K562 (cell line): ENCODE data around the gene STPG2. TPM values are rescaled to one million over a fixed set of nuclear protein-coding genes. Genes with fewer than 3 reads are reported as not detected.
"Not testable (repeated sequence)": the region's sequence is repeated elsewhere in the genome, so short reads cannot be mapped to it uniquely, and the experiment has no call there.

Source experiments
- ATAC-seq: fragments of 200-7000 bp; cut with Tn5 transposase; 3 replicates; pipeline ENCODE4 v1.9.1; 2020; ENCODE audit warnings: moderate library complexity
- BruUV-seq: library from RNA; stranded (reverse); fragments of 400-500 nt; replicated peaks from 2 replicates; lab custom pipeline; 2021; lab: Mats Ljungman, UMichigan
- CTCF ChIA-PET: fragments of 300-600 bp; formaldehyde crosslinking; extraction: SDS; loops from one replicate; lab custom pipeline; 2021; ENCODE audit warnings: low intra/inter-chr PET ratio; lab: Yijun Ruan, JAX
- POLR2A ChIA-PET: fragments of 300-600, 350-650 bp; sonication (Branson Sonifier 250); formaldehyde crosslinking; extraction: SDS; loops from one replicate; lab custom pipeline; 2021; ENCODE audit warnings: antibody characterized with exemption, inconsistent platforms; lab: Yijun Ruan, JAX
- DNase-seq, 4 experiments: peaks; one replicate each; pipeline versions ENCODE4 v3.0.0 to v3.0.0-alpha.2; 2011 to 2018; ENCODE audit warnings: low spot score in 3 of 4, mixed read lengths in 3 of 4; ENCODE audit errors: extremely low read depth in 1 of 4
- FAIRE-seq: peaks from 2 replicates; lab custom pipeline; 2011; peaks lifted over from hg19 to GRCh38; lab: Jason Lieb, UNC
- H2AFZ ChIP-seq: 2 replicates; pipeline ENCODE4 v1.6.0; 2011; ENCODE audit warnings: low read depth, low read length, control low read depth, inconsistent platforms
- H3K27ac ChIP-seq: fragments of 200-600 bp; 3 replicates; pipeline ENCODE4 v1.8.0; 2011; ENCODE audit warnings: low read depth, mild to moderate bottlenecking, control low read depth, inconsistent platforms, low read length, moderate library complexity, mixed read lengths; ENCODE audit errors: extremely low read depth
- H3K27me3 ChIP-seq, 2 experiments: fragments of 300-600 bp in 1 of 2; 2 replicates in 1 of 2; 3 replicates in 1 of 2; pipeline versions ENCODE4 v1.6.0 to v1.8.0; 2011; ENCODE audit warnings: inconsistent platforms in 2 of 2, low read length in 2 of 2, mild to moderate bottlenecking in 1 of 2, mixed read lengths in 1 of 2, moderate library complexity in 1 of 2; ENCODE audit not compliant: control insufficient read depth in 2 of 2, insufficient read depth in 2 of 2
- H3K36me3 ChIP-seq: fragments of 300-600 bp; 3 replicates; pipeline ENCODE4 v1.8.0; 2011; ENCODE audit warnings: mild to moderate bottlenecking, low read length, inconsistent platforms; ENCODE audit not compliant: control insufficient read depth, insufficient read depth
- H3K4me1 ChIP-seq, 2 experiments: fragments of 200-600 bp in 1 of 2; replicated peaks in 1 of 2; 2 replicates in 1 of 2; 3 replicates in 1 of 2; pipeline versions ENCODE4 v1.5.1 to v1.8.0; 2011; ENCODE audit warnings: inconsistent platforms in 2 of 2, low read length in 2 of 2, mild to moderate bottlenecking in 1 of 2, mixed read lengths in 1 of 2, moderate library complexity in 1 of 2; ENCODE audit not compliant: control insufficient read depth in 2 of 2, insufficient read depth in 2 of 2
- H3K4me2 ChIP-seq: 2 replicates; pipeline ENCODE4 v1.6.1; 2011; ENCODE audit warnings: low read length, control low read depth, inconsistent platforms, mixed read lengths; ENCODE audit not compliant: insufficient read depth
- H3K4me3 ChIP-seq: fragments of 200-600 bp; sonication (generic), shearing (Covaris generic); 2 replicates; pipeline ENCODE4 v1.5.1; 2016; ENCODE audit warnings: control low read depth, inconsistent platforms
- H3K79me2 ChIP-seq: fragments of 200-600 bp; 3 replicates; pipeline ENCODE4 v1.8.0; 2011; ENCODE audit warnings: low read length, inconsistent platforms; ENCODE audit not compliant: control insufficient read depth, insufficient read depth
- H3K9ac ChIP-seq, 2 experiments: 2 replicates each; pipeline versions ENCODE4 v1.6.0 to v1.6.1; 2011; ENCODE audit warnings: low read depth in 2 of 2, low read length in 2 of 2, control low read depth in 1 of 2, inconsistent platforms in 1 of 2, mild to moderate bottlenecking in 1 of 2, mixed read lengths in 1 of 2; ENCODE audit not compliant: insufficient read depth in 1 of 2
- H3K9me1 ChIP-seq: one replicate; pipeline ENCODE4 v1.6.0; 2011; ENCODE audit warnings: inconsistent platforms, mild to moderate bottlenecking, low read length, moderate library complexity; ENCODE audit not compliant: control insufficient read depth, insufficient read depth
- H3K9me3 ChIP-seq: replicated peaks from 2 replicates; pipeline ENCODE4 v1.5.1; 2011; ENCODE audit warnings: low read depth, low read length, inconsistent platforms; ENCODE audit not compliant: control insufficient read depth, insufficient read depth
- H4K20me1 ChIP-seq: replicated peaks from 2 replicates; pipeline ENCODE4 v1.6.1; 2011; ENCODE audit warnings: low read length, inconsistent platforms, mixed read lengths; ENCODE audit not compliant: control insufficient read depth, insufficient read depth
- EP300 ChIP-seq: IDR thresholded peaks from 2 replicates; pipeline ENCODE4 v1.6.1; 2012; ENCODE audit warnings: low read length, improper control_type of control experiment
- FOXJ2 ChIP-seq: fragments of 200-800 bp; sonication (Bioruptor generic); IDR thresholded peaks from 2 replicates; pipeline ENCODE4 v1.6.1; 2016; ENCODE audit warnings: missing genetic modification characterization, missing compliant biosample characterization
- HSF4 ChIP-seq: fragments of 250-450 bp; sonication (Bioruptor Pico); IDR thresholded peaks from 2 replicates; pipeline ENCODE4 v2.1.2; 2022; ENCODE audit warnings: mild to moderate bottlenecking, moderate library complexity, borderline replicate concordance
- ILF3 ChIP-seq: fragments of 450-650 bp; IDR thresholded peaks from 2 replicates; pipeline ENCODE4 v1.6.1; 2018; ENCODE audit warnings: antibody characterized with exemption, mild to moderate bottlenecking, moderate library complexity, borderline replicate concordance
- KHSRP ChIP-seq: fragments of 450-650 bp; IDR thresholded peaks from 2 replicates; pipeline ENCODE4 v1.6.1; 2017
- MAFG ChIP-seq: fragments of 450-650 bp; conservative IDR thresholded peaks from 2 replicates; pipeline ENCODE4 v1.6.1; 2016; ENCODE audit warnings: missing genetic modification characterization, missing compliant biosample characterization
- RAD21 ChIP-seq, 2 experiments: fragments of 250-450 bp in 1 of 2; fragments of 450-650 bp in 1 of 2; sonication (Bioruptor Pico) in 1 of 2; formaldehyde crosslinking in 1 of 2; IDR thresholded peaks in 1 of 2; conservative IDR thresholded peaks in 1 of 2; 2 replicates each; pipeline versions ENCODE4 v1.4.0 to v1.8.0; 2020 to 2022; ENCODE audit warnings: mild to moderate bottlenecking in 2 of 2, moderate library complexity in 1 of 2
- SIN3B ChIP-seq: fragments of 450-650 bp; IDR thresholded peaks from 2 replicates; pipeline ENCODE4 v1.6.1; 2017; ENCODE audit warnings: low read depth, mild to moderate bottlenecking, moderate library complexity
- SIX5 ChIP-seq, 2 experiments: IDR thresholded peaks; 2 replicates each; pipeline ENCODE4 v1.6.1; 2011; ENCODE audit warnings: low read length in 2 of 2, borderline replicate concordance in 1 of 2, low read depth in 1 of 2, mild to moderate bottlenecking in 1 of 2, moderate library complexity in 1 of 2; ENCODE audit not compliant: insufficient read depth in 1 of 2
- ZKSCAN3 ChIP-seq: fragments of 250-450 bp; sonication (Bioruptor Pico); IDR thresholded peaks from 2 replicates; pipeline ENCODE4 v1.4.0; 2020
- ZNF124 ChIP-seq: sonication (generic); formaldehyde crosslinking; IDR thresholded peaks from 2 replicates; pipeline ENCODE4 v1.8.1; 2022; ENCODE audit warnings: missing genetic modification reagents
- ZNF184 ChIP-seq: sonication (generic); formaldehyde crosslinking; IDR thresholded peaks from 2 replicates; pipeline ENCODE4 v1.5.0; 2020; ENCODE audit warnings: missing genetic modification reagents
- ZNF589 ChIP-seq: fragments of 200-800 bp; sonication (Bioruptor generic); IDR thresholded peaks from 2 replicates; pipeline ENCODE4 v1.6.1; 2016; ENCODE audit warnings: low read depth, missing genetic modification characterization, missing compliant biosample characterization
- WGBS: fragments of 100-300 bp; shearing (Covaris generic); methylation state at CpG from one replicate; pipeline ENCODE4 v1.1.6; 2016; ENCODE audit warnings: low coverage, mixed read lengths; ENCODE audit not compliant: insufficient coverage; ENCODE audit errors: missing lambda C conversion rate; 5-methylcytosine and 5-hydroxymethylcytosine counted together
- in situ Hi-C: fragments of 300-500 bp; cut with MboI; formaldehyde crosslinking; loops from 4 replicates; pipeline ENCODE4 v1.15.0; 2018; ENCODE audit warnings: inconsistent platforms, mixed read lengths
- intact Hi-C: fragments of 100-400 bp; cut with micrococcal nuclease; formaldehyde crosslinking; loops from 2 replicates; pipeline ENCODE4 v1.14.2; 2022
- polyA plus RNA-seq, 8 experiments: library from polyadenylated mRNA; depleted of rRNA in 4 of 8; stranded (reverse) in 5 of 8; unstranded in 3 of 8; fragments of >200 nt; fragmentation: Nextera tagmentation in 2 of 8; fragmentation: Illumina TruSeq in 1 of 8; extraction: Ambion mirVana in 2 of 8; extraction: Trizol in 1 of 8; gene quantifications; 2 replicates each; pipeline versions ENCODE4 v1.2.1 to v1.2.3, GENCODE V29; 2011 to 2014; ENCODE audit warnings: inconsistent platforms in 1 of 8, missing spikeins in 1 of 8
- total RNA-seq, 7 experiments: library from RNA; depleted of rRNA in 6 of 7; stranded (reverse); fragments of >200 nt in 6 of 7; fragmentation: Illumina TruSeq in 2 of 7; extraction: Trizol in 2 of 7; gene quantifications; 2 replicates each; pipeline versions ENCODE4 v1.2.1 to v1.2.3, GENCODE V29; 2011 to 2021; ENCODE audit warnings: low replicate concordance in 1 of 7
- TF ChIP-seq, protein P1 (sequence below), 2 experiments: fragments of 450-650 bp; IDR thresholded peaks; 2 replicates each; pipeline ENCODE4 v1.6.1; 2018; ENCODE audit warnings: mild to moderate bottlenecking in 2 of 2, low read depth in 1 of 2; ENCODE audit not compliant: partially characterized antibody in 2 of 2

STPG2 gene
- total and polyA plus RNA-seq, 9 of the 15 experiments (the other 6 are each of a cell fraction or from before 2014, with no cell fraction given), result not detected

- Histone ChIP-seq H4K20me1 (no peaks in the 10 kb centered on the region), H3K27me3 (no peaks in the 10 kb centered on the region), H3K27ac (no peak overlapping the region), H2AFZ (no peak overlapping the region), H3K4me3 (no peak overlapping the region), H3K9ac (no peak overlapping the region), H3K4me1 (no peaks in the 10 kb centered on the region)
- no TSS peak for BruUV-seq
- ATAC-seq (no peak), FAIRE-seq (no peak)
- intact Hi-C loops (no loop called here), in situ Hi-C loops (no loop called here)
- POLR2A ChIA-PET, result no interaction called here
- CTCF ChIA-PET, result no interaction called here
- TF ChIP-seq SIX5 (IDR thresholded peaks at IDR 0.05; ENCODE audit: borderline replicate concordance in 1 of 2, insufficient read depth in 1 of 2, low read depth in 1 of 2, low read length in 2 of 2), result no peak
- TF ChIP-seq ZNF184, result no peak
- TF ChIP-seq MAFG (tag), result no peak
- no peak for TF ChIP-seq ZNF124
- TF ChIP-seq ZKSCAN3 (CRISPR knock-in tag), result no peak
- TF ChIP-seq, protein P1, sequence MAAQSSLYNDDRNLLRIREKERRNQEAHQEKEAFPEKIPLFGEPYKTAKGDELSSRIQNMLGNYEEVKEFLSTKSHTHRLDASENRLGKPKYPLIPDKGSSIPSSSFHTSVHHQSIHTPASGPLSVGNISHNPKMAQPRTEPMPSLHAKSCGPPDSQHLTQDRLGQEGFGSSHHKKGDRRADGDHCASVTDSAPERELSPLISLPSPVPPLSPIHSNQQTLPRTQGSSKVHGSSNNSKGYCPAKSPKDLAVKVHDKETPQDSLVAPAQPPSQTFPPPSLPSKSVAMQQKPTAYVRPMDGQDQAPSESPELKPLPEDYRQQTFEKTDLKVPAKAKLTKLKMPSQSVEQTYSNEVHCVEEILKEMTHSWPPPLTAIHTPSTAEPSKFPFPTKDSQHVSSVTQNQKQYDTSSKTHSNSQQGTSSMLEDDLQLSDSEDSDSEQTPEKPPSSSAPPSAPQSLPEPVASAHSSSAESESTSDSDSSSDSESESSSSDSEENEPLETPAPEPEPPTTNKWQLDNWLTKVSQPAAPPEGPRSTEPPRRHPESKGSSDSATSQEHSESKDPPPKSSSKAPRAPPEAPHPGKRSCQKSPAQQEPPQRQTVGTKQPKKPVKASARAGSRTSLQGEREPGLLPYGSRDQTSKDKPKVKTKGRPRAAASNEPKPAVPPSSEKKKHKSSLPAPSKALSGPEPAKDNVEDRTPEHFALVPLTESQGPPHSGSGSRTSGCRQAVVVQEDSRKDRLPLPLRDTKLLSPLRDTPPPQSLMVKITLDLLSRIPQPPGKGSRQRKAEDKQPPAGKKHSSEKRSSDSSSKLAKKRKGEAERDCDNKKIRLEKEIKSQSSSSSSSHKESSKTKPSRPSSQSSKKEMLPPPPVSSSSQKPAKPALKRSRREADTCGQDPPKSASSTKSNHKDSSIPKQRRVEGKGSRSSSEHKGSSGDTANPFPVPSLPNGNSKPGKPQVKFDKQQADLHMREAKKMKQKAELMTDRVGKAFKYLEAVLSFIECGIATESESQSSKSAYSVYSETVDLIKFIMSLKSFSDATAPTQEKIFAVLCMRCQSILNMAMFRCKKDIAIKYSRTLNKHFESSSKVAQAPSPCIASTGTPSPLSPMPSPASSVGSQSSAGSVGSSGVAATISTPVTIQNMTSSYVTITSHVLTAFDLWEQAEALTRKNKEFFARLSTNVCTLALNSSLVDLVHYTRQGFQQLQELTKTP (IDR thresholded peaks at IDR 0.05; ENCODE audit: low read depth in 1 of 2, partially characterized antibody in 2 of 2), result no peak
- no peak for TF ChIP-seq ZNF589 (CRISPR knock-in tag)
- no peak for TF ChIP-seq HSF4 (CRISPR knock-in tag)
- no peak for TF ChIP-seq ILF3
- no peak for TF ChIP-seq SIN3B
- TF ChIP-seq RAD21 (CRISPR knock-in tag; conservative IDR thresholded peaks at IDR 0.05 in 1 of 2, IDR thresholded peaks at IDR 0.05 in 1 of 2), result no peak
- no peak for TF ChIP-seq EP300
- TF ChIP-seq FOXJ2 (tag), result no peak
- no peak for TF ChIP-seq KHSRP
- TF ChIP-seq, all 486 proteins: peak for 0
- Histone ChIP-seq H3K4me2 (no peak overlapping the region), H3K79me2 (no peaks in the 10 kb centered on the region), H3K9me3 (no peaks in the 10 kb centered on the region), H3K9me1 (no peaks in the 10 kb centered on the region), H3K36me3 (no peaks in the 10 kb centered on the region)
- WGBS, result 0% methylated on average over 4 of the region's 4 CpGs
- DNase-seq, result no peak
Measured at GRCh38 chr4:97558204-97558778, 585.0 kb downstream of the STPG2 start.

- H2AFZ ChIP-seq, H3K79me2 ChIP-seq, H3K9me1 ChIP-seq, H3K27ac ChIP-seq, intact Hi-C loops, H3K27me3 ChIP-seq, H4K20me1 ChIP-seq, FAIRE-seq, H3K9me3 ChIP-seq, POLR2A ChIA-PET, H3K4me1 ChIP-seq, BruUV-seq, H3K36me3 ChIP-seq, H3K4me3 ChIP-seq, H3K4me2 ChIP-seq, DNase-seq, H3K9ac ChIP-seq, ATAC-seq, in situ Hi-C loops, CTCF ChIA-PET: not testable (repeated sequence)
- WGBS, result under 1% methylated on average over 10 of the region's 10 CpGs
Measured at GRCh38 chr4:97550637-97551036, 592.6 kb downstream of the STPG2 start.
